H1 (cell line): ENCODE data around the gene INAFM2. TPM values are rescaled to one million over a fixed set of nuclear protein-coding genes. Genes with fewer than 3 reads are reported as not detected.

Experiments used
- CTCF ChIA-PET: fragments of 300-600 bp; sonication (Branson Sonifier 250); formaldehyde crosslinking; loops from one replicate; lab custom pipeline; 2021; ENCODE audit not compliant: partially characterized antibody; lab: Charles Lee
- POLR2A ChIA-PET: fragments of 300-600 bp; sonication (Branson Sonifier 250); formaldehyde crosslinking; loops from one replicate; lab custom pipeline; 2021; ENCODE audit warnings: inconsistent platforms; ENCODE audit not compliant: partially characterized antibody; lab: Charles Lee
- DNase-seq, 2 experiments: peaks; one replicate each; pipeline versions ENCODE4 v3.0.0 to v3.0.0-alpha.2; 2010 to 2022; ENCODE audit warnings: low spot score in 2 of 2, low read depth in 1 of 2, mixed read lengths in 1 of 2
- FAIRE-seq: peaks from 2 replicates; lab custom pipeline; 2011; peaks lifted over from hg19 to GRCh38; lab: Jason Lieb, UNC
- H2AFZ ChIP-seq: 2 replicates; pipeline ENCODE4 v1.8.1; 2012; ENCODE audit warnings: low read length, inconsistent platforms
- H2AK5ac ChIP-seq: 2 replicates; pipeline ENCODE4 v1.6.1; 2013; ENCODE audit warnings: low read depth, low read length
- H2BK120ac ChIP-seq: replicated peaks from 2 replicates; pipeline ENCODE3; 2013; ENCODE audit warnings: low read depth, low read length, inconsistent platforms
- H2BK12ac ChIP-seq: 2 replicates; pipeline ENCODE4 v1.6.1; 2013; ENCODE audit warnings: low read depth, low read length
- H2BK15ac ChIP-seq: 2 replicates; pipeline ENCODE4 v1.6.1; 2013; ENCODE audit warnings: low read length
- H2BK20ac ChIP-seq: 2 replicates; pipeline ENCODE4 v1.6.1; 2013; ENCODE audit warnings: low read length
- H2BK5ac ChIP-seq: 2 replicates; pipeline ENCODE4 v1.6.1; 2013; ENCODE audit warnings: low read depth, low read length
- H3K14ac ChIP-seq: 2 replicates; pipeline ENCODE4 v1.6.1; 2013; ENCODE audit warnings: inconsistent platforms; ENCODE audit not compliant: insufficient read length
- H3K18ac ChIP-seq: 2 replicates; pipeline ENCODE4 v1.6.1; 2013; ENCODE audit warnings: low read length; ENCODE audit errors: extremely low read depth
- H3K23ac ChIP-seq: 2 replicates; pipeline ENCODE4 v1.6.1; 2013; ENCODE audit warnings: inconsistent platforms; ENCODE audit not compliant: insufficient read length
- H3K23me2 ChIP-seq: 2 replicates; pipeline ENCODE4 v1.6.1; 2013; ENCODE audit warnings: low read depth, low read length
- H3K27ac ChIP-seq: 2 replicates; pipeline ENCODE4 v1.6.1; 2011; ENCODE audit warnings: low read depth, low read length, inconsistent platforms
- H3K27me3 ChIP-seq, 4 experiments: replicated peaks in 1 of 4; 1 replicate in 1 of 4; 2 replicates in 3 of 4; pipeline versions ENCODE4 v1.6.1 to v1.8.1; 2011 to 2013; ENCODE audit warnings: low read length in 3 of 4, mild to moderate bottlenecking in 3 of 4, inconsistent platforms in 2 of 4, mixed read lengths in 2 of 4, moderate library complexity in 1 of 4; ENCODE audit not compliant: control insufficient read depth in 3 of 4, insufficient read depth in 3 of 4; ENCODE audit errors: extremely low read depth in 1 of 4
- H3K36me3 ChIP-seq, 4 experiments: 2 replicates each; pipeline versions ENCODE4 v1.6.1 to v1.8.1; 2011 to 2013; ENCODE audit warnings: mild to moderate bottlenecking in 4 of 4, low read length in 3 of 4, moderate library complexity in 2 of 4, control low read depth in 1 of 4, inconsistent platforms in 1 of 4; ENCODE audit not compliant: insufficient read depth in 4 of 4, control insufficient read depth in 2 of 4
- H3K4ac ChIP-seq: replicated peaks from 2 replicates; pipeline ENCODE3; 2013; ENCODE audit warnings: low read length, low read depth, mixed read lengths, inconsistent platforms; ENCODE audit not compliant: insufficient read length
- H3K4me1 ChIP-seq, 4 experiments: replicated peaks in 1 of 4; 1 replicate in 1 of 4; 2 replicates in 3 of 4; pipeline versions ENCODE4 v1.6.1 to v1.8.1; 2011 to 2013; ENCODE audit warnings: low read length in 3 of 4, inconsistent platforms in 2 of 4, mixed read lengths in 1 of 4; ENCODE audit not compliant: insufficient read depth in 4 of 4, control insufficient read depth in 3 of 4
- H3K4me2 ChIP-seq, 2 experiments: 2 replicates each; pipeline versions ENCODE4 v1.6.1 to v1.8.1; 2011 to 2013; ENCODE audit warnings: low read depth in 2 of 2, low read length in 2 of 2, control low read depth in 1 of 2, inconsistent platforms in 1 of 2, mild to moderate bottlenecking in 1 of 2; ENCODE audit not compliant: insufficient read depth in 1 of 2
- H3K4me3 ChIP-seq, 4 experiments: fragments of 200-600, 300-600 bp in 1 of 4; sonication (generic), shearing (Covaris generic), sonication (Bioruptor Twin) in 1 of 4; 2 replicates each; pipeline versions ENCODE4 v1.5.1 to v1.8.1; 2011 to 2016; ENCODE audit warnings: low read length in 4 of 4, low read depth in 3 of 4, control low read depth in 2 of 4, inconsistent platforms in 2 of 4, mild to moderate bottlenecking in 2 of 4, mixed read lengths in 1 of 4, moderate library complexity in 1 of 4; ENCODE audit not compliant: insufficient read depth in 2 of 4; ENCODE audit errors: extremely low read depth in 1 of 4
- H3K56ac ChIP-seq: replicated peaks from 2 replicates; pipeline ENCODE3; 2013; ENCODE audit warnings: low read depth, mild to moderate bottlenecking, mixed read lengths, low read length, inconsistent platforms; ENCODE audit not compliant: insufficient read length
- H3K79me1 ChIP-seq: 2 replicates; pipeline ENCODE4 v1.6.1; 2013; ENCODE audit warnings: low read depth, low read length, control low read depth
- H3K79me2 ChIP-seq, 2 experiments: 2 replicates each; pipeline versions ENCODE4 v1.6.1 to v1.8.1; 2012 to 2013; ENCODE audit warnings: low read length in 2 of 2, mild to moderate bottlenecking in 2 of 2, inconsistent platforms in 1 of 2; ENCODE audit not compliant: insufficient read depth in 2 of 2, control insufficient read depth in 1 of 2
- H3K9ac ChIP-seq, 4 experiments: replicated peaks in 1 of 4; 1 replicate in 1 of 4; 2 replicates in 3 of 4; pipeline versions ENCODE4 v1.6.1 to v1.8.1; 2011 to 2013; ENCODE audit warnings: low read depth in 3 of 4, low read length in 3 of 4, control low read depth in 2 of 4, mild to moderate bottlenecking in 2 of 4, moderate library complexity in 2 of 4, inconsistent platforms in 1 of 4; ENCODE audit errors: extremely low read depth in 1 of 4
- H3K9me3 ChIP-seq, 2 experiments: 2 replicates each; pipeline versions ENCODE4 v1.6.1 to v1.8.1; 2012 to 2013; ENCODE audit warnings: mild to moderate bottlenecking in 2 of 2, moderate library complexity in 2 of 2, control low read depth in 1 of 2, inconsistent platforms in 1 of 2, low read depth in 1 of 2, low read length in 1 of 2, mixed read lengths in 1 of 2; ENCODE audit not compliant: insufficient read depth in 2 of 2
- H4K20me1 ChIP-seq, 2 experiments: replicated peaks in 1 of 2; 2 replicates each; pipeline versions ENCODE3 to v1.8.1; 2011 to 2013; ENCODE audit warnings: inconsistent platforms in 2 of 2, low read length in 2 of 2, mild to moderate bottlenecking in 1 of 2; ENCODE audit not compliant: insufficient read depth in 2 of 2, control insufficient read depth in 1 of 2
- H4K5ac ChIP-seq: 2 replicates; pipeline ENCODE4 v1.6.1; 2013; ENCODE audit warnings: low read length, low read depth, mixed read lengths, inconsistent platforms; ENCODE audit not compliant: insufficient read length
- H4K8ac ChIP-seq: 2 replicates; pipeline ENCODE4 v1.8.0; 2013; ENCODE audit warnings: mild to moderate bottlenecking, moderate library complexity, low read length, inconsistent platforms; ENCODE audit not compliant: insufficient read depth; ENCODE audit errors: extremely low read depth
- H4K91ac ChIP-seq: replicated peaks from 2 replicates; pipeline ENCODE3; 2013; ENCODE audit warnings: low read length, mixed read lengths, inconsistent platforms; ENCODE audit not compliant: insufficient read length
- GABPA ChIP-seq: IDR thresholded peaks from 2 replicates; pipeline ENCODE4 v1.6.1; 2011; ENCODE audit warnings: mild to moderate bottlenecking, low read length, moderate library complexity, borderline replicate concordance; ENCODE audit not compliant: insufficient read depth
- SP2 ChIP-seq: IDR thresholded peaks from 2 replicates; pipeline ENCODE4 v1.6.1; 2012; ENCODE audit warnings: mild to moderate bottlenecking, low read length, inconsistent platforms
- WGBS, 2 experiments: shearing (Covaris generic) in 1 of 2; methylation state at CpG; one replicate each; pipeline versions ENCODE4 v1.1.6 to v1.1.7; 2013 to 2015; ENCODE audit warnings: low lambda C conversion rate in 2 of 2, mixed read lengths in 2 of 2, inconsistent platforms in 1 of 2, low coverage in 1 of 2, missing lambda C conversion rate in 1 of 2; ENCODE audit not compliant: insufficient replicate concordance in 2 of 2, insufficient coverage in 1 of 2, insufficient read length in 1 of 2; ENCODE audit errors: extremely low coverage in 1 of 2, missing lambda C conversion rate in 1 of 2; 5-methylcytosine and 5-hydroxymethylcytosine counted together
- polyA plus RNA-seq, 7 experiments: library from polyadenylated mRNA; depleted of rRNA in 3 of 7; stranded (reverse) in 5 of 7; unstranded in 2 of 7; fragments of >200 nt in 5 of 7; fragments of 200-250 nt in 2 of 7; gene quantifications; 1 replicate in 5 of 7; 2 replicates in 1 of 7; 4 replicates in 1 of 7; pipeline versions ENCODE4 v1.2.1 to v1.2.3, GENCODE V29; 2011 to 2013; ENCODE audit warnings: missing spikeins in 2 of 7, mixed read lengths in 2 of 7
- total RNA-seq: library from RNA; stranded (reverse); fragmentation: NEBNext Ultra II Directional; extraction: Animal tissue kit (Norgen Biotek cat#: 25700); gene quantifications from 2 replicates; pipeline ENCODE4 v1.2.1, GENCODE V29; 2021

INAFM2 gene
- total and polyA plus RNA-seq, 2 of the 8 experiments (the other 6 are each of a cell fraction or from before 2014, with no cell fraction given) = 15.3 to 35.1 TPM

- no peaks in the 10 kb centered on the region for H3K79me2 ChIP-seq
- no peaks in the 10 kb centered on the region for H3K36me3 ChIP-seq
- peak overlapping the region; percentile 37; the same call in 1 of the 2 replicates for H2BK15ac ChIP-seq
- no peak overlapping the region for H3K56ac ChIP-seq
- H4K20me1 ChIP-seq = no peaks in the 10 kb centered on the region
- no peak overlapping the region; the same call in 1 of the 2 replicates for H4K8ac ChIP-seq
- H2BK12ac ChIP-seq = no peak overlapping the region
- no peak overlapping the region for H3K9ac ChIP-seq
- H3K4me1 ChIP-seq = peaks cover 7 to 17% (median 14%) of the 10 kb centered on the region in 4 experiments
- no peaks in the 10 kb centered on the region for H3K79me1 ChIP-seq
- no peak overlapping the region for H3K4me3 ChIP-seq
- H3K18ac ChIP-seq = no peak overlapping the region
- H3K23me2 ChIP-seq = peaks cover 2% of the 10 kb centered on the region; the same call in 1 of the 2 replicates
- H3K4ac ChIP-seq = no peak overlapping the region
- H4K91ac ChIP-seq = no peak overlapping the region
- DNase-seq (no peak), FAIRE-seq (no peak)
- no peak overlapping the region for H2AK5ac ChIP-seq
- H2AFZ ChIP-seq = no peak overlapping the region
- no peak overlapping the region for H3K4me2 ChIP-seq
- no peak overlapping the region for H3K23ac ChIP-seq
- no peak overlapping the region for H4K5ac ChIP-seq
- no peak overlapping the region for H2BK5ac ChIP-seq
- ChIA-PET CTCF (interaction anchor here (0.7 to 27.4 kb wide), 11 partner anchors 12 to 419 kb away, joined by 3 to 452 read pairs (median 5); partner anchors contain the start of gene CCDC9B), POLR2A (interaction anchor here (0.9 to 1.6 kb wide), 4 partner anchors 11 to 92 kb away, joined by 3 to 5 read pairs (median 4); no protein-coding TSS in a partner anchor)
- no peak overlapping the region for H2BK20ac ChIP-seq
- H3K27me3 ChIP-seq = peaks cover 0 to 6% (median 4%) of the 10 kb centered on the region in 4 experiments; a peak in 3 of 7 replicates
- WGBS, 2 experiments = 85% methylated on average over 7 of the region's 7 CpGs; no CpG with 5 or more reads in 1 of the 2 experiments
- H3K27ac ChIP-seq = no peak overlapping the region
- H2BK120ac ChIP-seq = no peak overlapping the region
- H3K9me3 ChIP-seq = no peaks in the 10 kb centered on the region
- H3K14ac ChIP-seq = no peak overlapping the region
- TF ChIP-seq SP2 (no peak), GABPA (no peak)
Measured at GRCh38 chr15:40352281-40352901, 28.9 kb downstream of the INAFM2 start.
